Measurements from ENCODE around the gene THSD7A.

DNA sequence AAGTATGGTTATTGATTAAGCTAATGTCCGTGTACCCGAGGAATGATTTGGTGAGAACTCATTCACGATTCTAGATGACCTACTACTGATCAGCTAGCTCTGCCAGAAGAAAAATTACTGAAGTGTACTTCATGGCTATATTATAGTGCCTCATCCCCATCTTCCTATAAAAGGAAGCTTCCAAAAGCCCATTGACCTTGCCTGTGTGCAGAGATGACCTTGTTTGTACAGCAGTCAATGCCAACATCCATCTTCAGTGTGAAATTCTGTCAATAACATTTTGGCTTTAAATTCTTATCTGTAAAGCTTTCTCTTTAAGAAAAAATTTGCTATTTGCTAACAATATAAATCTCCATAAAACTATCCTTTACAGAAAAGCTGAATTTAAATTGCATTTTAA is 315.7 kb downstream of the THSD7A start:
- TF ChIP-seq, protein P1, sequence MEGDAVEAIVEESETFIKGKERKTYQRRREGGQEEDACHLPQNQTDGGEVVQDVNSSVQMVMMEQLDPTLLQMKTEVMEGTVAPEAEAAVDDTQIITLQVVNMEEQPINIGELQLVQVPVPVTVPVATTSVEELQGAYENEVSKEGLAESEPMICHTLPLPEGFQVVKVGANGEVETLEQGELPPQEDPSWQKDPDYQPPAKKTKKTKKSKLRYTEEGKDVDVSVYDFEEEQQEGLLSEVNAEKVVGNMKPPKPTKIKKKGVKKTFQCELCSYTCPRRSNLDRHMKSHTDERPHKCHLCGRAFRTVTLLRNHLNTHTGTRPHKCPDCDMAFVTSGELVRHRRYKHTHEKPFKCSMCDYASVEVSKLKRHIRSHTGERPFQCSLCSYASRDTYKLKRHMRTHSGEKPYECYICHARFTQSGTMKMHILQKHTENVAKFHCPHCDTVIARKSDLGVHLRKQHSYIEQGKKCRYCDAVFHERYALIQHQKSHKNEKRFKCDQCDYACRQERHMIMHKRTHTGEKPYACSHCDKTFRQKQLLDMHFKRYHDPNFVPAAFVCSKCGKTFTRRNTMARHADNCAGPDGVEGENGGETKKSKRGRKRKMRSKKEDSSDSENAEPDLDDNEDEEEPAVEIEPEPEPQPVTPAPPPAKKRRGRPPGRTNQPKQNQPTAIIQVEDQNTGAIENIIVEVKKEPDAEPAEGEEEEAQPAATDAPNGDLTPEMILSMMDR (conservative IDR thresholded peaks at IDR 0.05), result no peak
- no peak for TF ChIP-seq ZFX (IDR thresholded peaks at IDR 0.05)

All from C4-2B (cell line).